Left ventricle myocardium inferior (tissue), 1 donor: ENCODE data around the gene CHRNA3. TPM values are rescaled to one million over a fixed set of nuclear protein-coding genes. Genes with fewer than 3 reads are reported as not detected.

Experiments used
- DNase-seq: peaks from one replicate; pipeline ENCODE4 v3.0.0-alpha.2; 2020
- H3K27ac ChIP-seq: fragments of 200-600 bp; replicated peaks from 2 replicates; pipeline ENCODE4 v1.8.0; 2021
- H3K27me3 ChIP-seq: fragments of 200-600 bp; 2 replicates; pipeline ENCODE4 v1.8.0; 2021; ENCODE audit warnings: low read depth
- H3K36me3 ChIP-seq: fragments of 200-600 bp; 2 replicates; pipeline ENCODE4 v1.8.0; 2021
- H3K4me1 ChIP-seq: fragments of 200-600 bp; 2 replicates; pipeline ENCODE4 v1.8.0; 2021
- H3K4me3 ChIP-seq: fragments of 200-600 bp; 2 replicates; pipeline ENCODE4 v1.8.0; 2021; ENCODE audit warnings: mild to moderate bottlenecking, moderate library complexity
- H3K9me3 ChIP-seq: fragments of 200-600 bp; replicated peaks from 2 replicates; pipeline ENCODE4 v1.8.0; 2021
- CTCF ChIP-seq: fragments of 200-600 bp; IDR thresholded peaks from 2 replicates; pipeline ENCODE4 v1.8.0; 2021; ENCODE audit warnings: antibody characterized with exemption, mild to moderate bottlenecking, borderline replicate concordance
- intact Hi-C: fragments of 100-400 bp; cut with micrococcal nuclease; formaldehyde crosslinking; loops from one replicate; pipeline ENCODE4 v1.11.0; 2022
- total RNA-seq: library from RNA; stranded (reverse); fragmentation: NEBNext Ultra II Directional; extraction: Animal tissue kit (Norgen Biotek cat#: 25700); gene quantifications from one replicate; pipeline ENCODE4 v1.2.1, GENCODE V29; 2021
- donor health status: DM: no; HTN: yes; CAD: no; lungs with severe emphysema.

CHRNA3 gene
- total RNA-seq, 1 donor from 2014 or later = 0.25 TPM

GRCh38 chr15:78641749-78642275 lies 21.0 kb upstream of the CHRNA3 start:
- no peaks in the 10 kb centered on the region for H3K9me3 ChIP-seq
- peaks cover 20% of the 10 kb centered on the region for H3K4me1 ChIP-seq
- H3K27ac ChIP-seq = no peak overlapping the region
- H3K4me3 ChIP-seq = no peak overlapping the region
- H3K27me3 ChIP-seq = peaks cover 41% of the 10 kb centered on the region
- no peaks in the 10 kb centered on the region for H3K36me3 ChIP-seq
- no peak for TF ChIP-seq CTCF
- DNase-seq = no peak
- intact Hi-C loops = loop anchor here (10.0 kb wide), 1 partner anchor 63 kb away; no protein-coding TSS in a partner anchor

GRCh38 chr15:78641102-78641748 lies 20.4 kb upstream of the CHRNA3 start, which contains the start of gene CHRNB4:
CHRNB4 (minus strand) TSS chr15:78641210; CDS start chr15:78641133, 77 bp downstream.
- H3K36me3 ChIP-seq = no peaks in the 10 kb centered on the region
- TF ChIP-seq CTCF = no peak
- no peak within 1 kb of the TSS for H3K27ac ChIP-seq
- H3K4me1 ChIP-seq = peaks cover 20% of the 10 kb centered on the region
- intact Hi-C loops = loop anchor here (10.0 kb wide), 1 partner anchor 64 kb away; no protein-coding TSS in a partner anchor
- no peak for DNase-seq
- H3K4me3 ChIP-seq = peak within 1 kb of the TSS; percentile 61
- H3K9me3 ChIP-seq = no peaks in the 10 kb centered on the region
- H3K27me3 ChIP-seq = peaks cover 41% of the 10 kb centered on the region

- Histone ChIP-seq H3K4me3 (peak overlapping the region; percentile 61), H3K9me3 (no peaks in the 10 kb centered on the region), H3K36me3 (no peaks in the 10 kb centered on the region), H3K27me3 (peaks cover 41% of the 10 kb centered on the region), H3K4me1 (peaks cover 20% of the 10 kb centered on the region), H3K27ac (no peak overlapping the region)
- no peak for TF ChIP-seq CTCF
- DNase-seq = no peak
- intact Hi-C loops = loop anchor here (10.0 kb wide), 1 partner anchor 64 kb away; no protein-coding TSS in a partner anchor
Observed at GRCh38 chr15:78640527-78641101, 19.8 kb upstream of the CHRNA3 start.

- peak; percentile 72 for TF ChIP-seq CTCF
- intact Hi-C loops = no loop called here
- DNase-seq = no peak
Observed at GRCh38 chr15:78638658-78639314, 18.0 kb upstream of the CHRNA3 start.

GRCh38 chr15:78637776-78638435 lies 17.1 kb upstream of the CHRNA3 start:
- no peak overlapping the region for H3K4me3 ChIP-seq

More at GRCh38 chr15:78638658-78639314, 18.0 kb upstream of the CHRNA3 start:
- no peak overlapping the region for H3K4me3 ChIP-seq
- H3K36me3 ChIP-seq = no peaks in the 10 kb centered on the region
- H3K4me1 ChIP-seq = peaks cover 12% of the 10 kb centered on the region
- H3K9me3 ChIP-seq = peaks cover 2% of the 10 kb centered on the region
- no peak overlapping the region for H3K27ac ChIP-seq
- H3K27me3 ChIP-seq = peaks cover 41% of the 10 kb centered on the region

More at GRCh38 chr15:78637776-78638435, 17.1 kb upstream of the CHRNA3 start:
- TF ChIP-seq CTCF = no peak
- Histone ChIP-seq H3K36me3 (no peaks in the 10 kb centered on the region), H3K27ac (no peak overlapping the region), H3K9me3 (peaks cover 11% of the 10 kb centered on the region), H3K27me3 (peaks cover 41% of the 10 kb centered on the region), H3K4me1 (peaks cover 12% of the 10 kb centered on the region)
- intact Hi-C loops = no loop called here
- no peak for DNase-seq
